CD4-positive, alpha-beta T cell treated with Interleukin-17A for 4 hours (primary cell): ENCODE results near the gene DNAH8.

Experiments
- DNase-seq: peaks from one replicate; pipeline ENCODE4 v3.0.0-alpha.2; 2020; ENCODE audit warnings: mixed read lengths

The DNAH8 gene

GRCh38 chr6:39026175-39026574 lies 311.1 kb downstream of the DNAH8 start:
- no peak for DNase-seq

- peak; percentile 29 for DNase-seq
These were observed 314.3 kb downstream of the DNAH8 start for GRCh38 chr6:39029156-39030011.

- no peak for DNase-seq
These were observed 320.6 kb downstream of the DNAH8 start for GRCh38 chr6:39035681-39036080.

DNA sequence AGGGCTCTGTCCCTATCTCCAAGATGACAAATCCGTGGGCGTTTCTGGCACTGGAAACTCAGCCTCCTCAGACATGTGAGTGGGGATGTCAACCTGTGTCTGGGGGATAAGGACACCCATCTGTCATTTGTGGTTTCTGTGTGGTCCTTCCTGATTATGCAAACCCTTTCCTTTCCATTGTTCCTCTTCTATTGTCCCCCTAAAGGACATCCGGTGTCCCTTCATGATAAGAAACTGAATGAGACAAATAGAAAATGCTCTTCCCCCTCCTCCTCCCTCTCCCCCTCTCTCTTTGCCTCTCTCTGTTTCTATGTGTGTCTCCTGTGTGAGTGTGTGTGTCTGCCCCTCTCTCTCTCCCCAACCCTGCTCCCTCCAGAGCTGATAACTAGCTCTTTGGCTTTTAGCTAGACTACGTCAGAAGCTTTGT lies 322.0 kb downstream of the DNAH8 start:
- DNase-seq = no peak

GRCh38 chr6:39037707-39038106 lies 322.6 kb downstream of the DNAH8 start:
- no peak for DNase-seq

DNA sequence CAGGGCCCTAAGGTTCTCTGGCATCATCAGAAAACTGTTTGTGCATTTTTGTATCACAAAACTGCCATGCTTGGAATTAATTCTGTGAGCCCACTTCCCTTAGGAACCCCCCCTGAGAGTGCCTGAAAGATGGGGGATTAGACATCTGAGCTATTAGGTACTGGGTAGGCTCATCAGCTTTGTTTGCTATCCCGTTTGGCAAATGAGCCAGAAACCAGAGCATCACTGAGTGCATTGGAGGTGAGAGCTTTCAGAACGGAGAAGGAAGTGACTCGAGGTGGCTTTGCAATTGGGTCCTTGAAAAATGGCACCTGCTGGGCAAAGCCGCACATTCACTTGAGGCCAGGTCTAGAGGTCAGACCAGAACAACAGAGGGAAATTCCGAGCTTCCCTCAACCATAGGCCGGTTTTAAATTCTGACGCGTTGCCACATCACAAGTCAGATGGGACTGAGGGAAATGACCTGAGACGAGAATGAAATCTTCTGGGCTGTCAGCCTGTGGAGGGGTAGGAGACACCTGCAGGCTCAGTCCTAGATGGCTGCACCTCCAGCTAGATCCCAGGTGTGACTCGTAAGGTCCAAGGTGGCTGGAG lies 325.1 kb downstream of the DNAH8 start:
- no peak for DNase-seq

DNA sequence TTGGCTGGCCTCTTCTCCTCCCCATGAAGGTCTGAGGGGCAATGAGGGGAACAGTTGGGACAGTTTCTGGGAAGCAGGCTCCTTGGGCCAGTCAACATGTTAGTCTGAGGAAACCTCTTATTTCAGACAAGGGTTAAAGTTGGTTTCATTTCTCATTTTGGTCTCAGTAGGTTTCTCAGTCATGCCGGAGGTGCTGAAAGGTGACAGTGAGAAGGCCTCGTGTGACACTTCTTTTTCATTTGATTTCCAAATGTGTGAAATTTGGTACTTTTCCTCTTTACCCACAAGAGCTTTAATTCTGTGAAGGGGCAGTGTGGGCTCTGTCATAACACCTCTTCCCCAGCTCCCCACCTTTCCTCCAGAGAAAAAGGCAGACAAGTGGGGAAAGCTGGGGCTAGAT lies 326.0 kb downstream of the DNAH8 start:
- no peak for DNase-seq

GRCh38 chr6:39043776-39044175 lies 328.7 kb downstream of the DNAH8 start:
- DNase-seq = no peak

GRCh38 chr6:39044181-39044580 lies 329.1 kb downstream of the DNAH8 start:
- DNase-seq = no peak

GRCh38 chr6:39047434-39048327 lies 332.6 kb downstream of the DNAH8 start:
- no peak for DNase-seq

GRCh38 chr6:39048481-39049399 lies 333.6 kb downstream of the DNAH8 start, which contains the start of gene GLP1R:
GLP1R (plus strand) TSS chr6:39048781; CDS start chr6:39048841, 60 bp downstream.
- DNase-seq = no peak

DNA sequence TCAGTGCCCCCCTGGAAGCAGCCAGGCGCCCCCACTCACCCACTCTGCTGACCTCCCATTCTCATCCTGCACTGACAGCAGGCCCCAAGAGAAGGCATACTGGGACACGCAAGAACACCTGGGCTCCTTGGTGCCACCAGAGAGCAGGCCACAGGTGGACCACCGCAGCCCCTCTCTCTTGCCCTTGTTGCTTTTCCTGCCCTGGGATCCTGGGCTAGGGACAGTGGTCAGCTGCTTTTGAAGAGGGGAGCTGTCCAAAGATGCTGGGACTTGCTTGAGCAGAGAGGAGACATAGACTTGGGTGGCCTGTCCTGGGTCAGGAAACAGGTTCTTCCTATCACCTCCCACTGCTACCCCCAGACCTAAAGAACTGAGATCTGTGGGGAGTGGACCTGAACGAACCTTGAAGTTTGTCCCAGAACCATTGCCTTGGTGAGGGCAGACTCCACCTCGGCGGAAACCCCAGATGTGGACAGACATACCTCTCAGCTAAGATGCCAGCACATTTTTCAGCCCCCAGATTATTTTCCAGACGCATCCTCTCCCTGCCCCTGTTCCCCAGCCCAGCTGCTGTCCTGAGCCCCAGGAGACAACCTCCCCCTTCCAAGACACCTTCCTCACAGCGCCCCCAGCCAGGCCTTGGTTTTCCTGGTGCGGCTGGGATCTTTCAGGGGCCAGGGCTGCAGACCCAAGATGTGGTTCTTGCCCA lies 334.6 kb downstream of the DNAH8 start:
- DNase-seq = no peak

DNA sequence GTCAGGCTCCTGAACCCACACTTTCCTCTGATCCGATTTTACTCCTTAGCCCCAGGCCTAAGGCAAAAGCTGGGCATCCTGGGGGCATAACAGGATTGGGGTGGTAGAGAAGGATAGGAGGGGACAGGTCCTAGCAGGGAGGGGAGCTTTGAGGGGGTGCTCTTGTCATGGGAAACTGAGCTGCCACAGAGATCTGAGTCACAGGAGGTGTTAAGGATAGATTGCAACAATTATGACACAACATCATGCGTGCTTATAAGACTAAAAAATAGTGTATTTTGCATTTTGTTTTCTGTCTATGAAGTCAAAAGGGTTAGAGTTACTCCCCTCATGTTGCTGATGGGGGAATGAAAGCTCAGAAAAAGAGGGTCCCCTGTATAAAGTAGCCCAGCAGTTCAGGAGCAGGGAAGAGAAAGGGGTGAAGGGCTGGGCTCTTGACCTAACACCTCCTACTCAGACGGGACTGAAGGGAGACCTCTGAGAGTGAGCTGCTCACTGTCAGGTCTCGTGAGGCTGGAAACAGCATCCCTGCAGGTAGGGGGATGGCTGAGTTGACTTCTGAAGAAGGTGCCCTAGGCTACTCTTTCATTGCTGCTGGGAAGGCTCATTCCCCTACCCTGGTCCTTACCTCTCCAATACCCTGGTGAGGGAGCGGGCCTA lies 335.5 kb downstream of the DNAH8 start:
- DNase-seq = no peak

GRCh38 chr6:39051399-39052122 lies 336.4 kb downstream of the DNAH8 start:
- no peak for DNase-seq

- no peak for DNase-seq
These were observed 338.0 kb downstream of the DNAH8 start for GRCh38 chr6:39053016-39053624.

DNA sequence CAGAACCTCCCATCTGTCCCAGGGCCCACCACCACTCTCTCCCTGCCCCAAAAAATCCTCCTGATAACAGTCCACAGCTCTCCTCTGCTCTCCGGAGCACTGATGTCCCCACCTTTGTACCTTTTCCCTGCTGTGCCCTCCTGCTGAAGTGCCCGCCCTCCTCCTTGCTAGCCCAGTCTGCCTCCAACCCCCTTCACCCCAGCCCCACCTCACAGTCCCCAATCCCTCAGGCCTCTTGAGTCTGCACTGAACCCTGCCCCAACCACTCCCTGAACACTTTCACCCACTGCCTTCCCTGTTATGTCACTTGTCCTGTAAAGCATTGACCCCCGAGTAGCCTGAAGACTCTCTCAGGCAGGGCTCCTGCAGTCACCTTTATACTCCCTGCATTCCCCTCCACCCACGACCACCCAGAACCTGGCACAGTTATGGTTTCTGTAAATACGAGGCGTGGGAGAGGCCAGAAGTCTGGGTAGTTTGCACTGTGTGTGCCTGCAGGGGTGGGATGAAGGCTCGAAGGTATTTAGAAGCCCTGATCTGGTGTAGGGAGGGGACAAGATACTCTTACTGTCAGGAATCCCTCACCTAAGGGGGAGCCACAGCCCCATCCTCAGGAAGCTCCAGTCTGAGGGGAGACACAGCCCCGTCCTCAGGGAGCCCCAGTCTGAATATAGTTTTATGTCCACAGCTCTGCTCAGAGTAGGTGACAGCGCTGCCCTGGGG lies 338.9 kb downstream of the DNAH8 start:
- no peak for DNase-seq

DNA sequence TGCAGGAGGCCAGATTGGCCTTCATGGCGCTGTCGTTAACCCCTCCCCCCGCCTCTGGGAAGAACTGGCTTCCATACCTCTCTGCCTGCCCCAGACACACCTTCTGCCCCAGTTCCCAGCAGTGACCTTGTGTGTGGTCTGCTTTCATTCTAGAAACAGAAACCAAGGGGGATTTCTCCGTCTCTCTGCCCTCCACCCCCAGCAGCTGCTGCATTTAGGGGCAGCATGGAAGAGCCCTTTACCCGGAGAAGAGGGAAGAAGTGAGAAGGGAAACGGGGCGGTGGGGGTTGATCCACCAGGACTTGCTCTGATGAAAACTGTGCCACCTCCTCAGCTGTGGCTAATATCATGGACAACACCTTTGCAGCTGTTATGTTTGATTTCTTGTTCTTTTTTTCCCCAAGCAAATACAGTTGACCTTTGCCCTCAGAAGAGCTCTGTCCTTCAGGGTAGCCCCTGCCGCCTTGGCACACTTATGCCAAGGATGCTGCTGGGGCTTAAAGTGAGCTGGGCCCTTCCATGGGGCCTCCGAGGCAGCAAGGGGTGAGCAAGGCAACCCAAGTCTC lies 339.5 kb downstream of the DNAH8 start:
- DNase-seq = no peak

DNA sequence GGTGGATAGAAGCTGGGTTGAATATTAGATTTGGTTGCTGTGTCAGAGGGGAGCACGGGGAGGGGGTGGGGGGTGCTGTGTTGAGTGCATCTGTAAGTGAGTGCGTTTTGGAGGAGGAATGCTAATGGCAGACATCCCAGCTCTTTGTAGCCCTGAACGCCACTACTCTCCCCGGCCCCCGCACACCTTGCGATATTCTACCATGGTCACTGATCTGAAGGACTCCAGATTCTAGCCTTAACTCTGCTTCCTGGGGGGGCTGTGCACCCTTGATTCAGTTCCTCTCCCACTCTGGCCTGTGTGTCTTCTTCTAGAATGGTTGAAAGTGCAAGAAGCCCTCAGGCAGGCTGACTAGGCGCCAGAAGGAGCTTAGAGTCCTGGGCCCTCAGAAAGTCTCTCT lies 340.6 kb downstream of the DNAH8 start:
- DNase-seq = no peak

DNA sequence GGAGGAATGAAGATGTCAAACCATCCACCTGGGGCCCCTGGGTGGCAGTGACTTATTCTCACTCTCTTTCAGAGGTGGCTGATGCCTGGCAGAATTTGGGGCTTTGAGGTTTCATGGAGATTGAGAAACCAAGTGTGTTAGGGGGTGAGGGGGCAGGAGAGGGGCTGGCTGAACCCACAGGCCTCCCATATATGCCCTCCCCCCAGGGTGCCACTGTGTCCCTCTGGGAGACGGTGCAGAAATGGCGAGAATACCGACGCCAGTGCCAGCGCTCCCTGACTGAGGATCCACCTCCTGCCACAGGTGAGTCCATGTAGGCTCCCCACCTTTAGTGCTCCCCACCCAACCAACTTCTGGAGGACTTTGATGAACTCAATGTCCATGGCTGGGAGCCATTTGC lies 341.1 kb downstream of the DNAH8 start:
- DNase-seq = no peak
